ENCODE data around the gene MBP.

DNA sequence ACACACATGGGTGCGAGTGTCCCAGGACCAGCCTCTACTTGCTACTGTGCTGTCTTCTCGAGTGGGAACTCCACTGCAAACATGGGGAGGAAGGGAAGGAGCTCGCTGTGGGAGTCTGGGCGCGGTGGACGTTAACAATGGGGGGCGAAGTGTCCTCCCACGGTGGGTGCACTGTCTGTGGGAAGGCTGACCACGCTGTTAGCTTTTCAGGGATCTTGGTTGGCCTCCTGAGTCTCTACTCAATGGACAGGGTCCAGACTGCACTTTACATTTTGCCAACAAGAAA, 146.7 kb downstream of the MBP start:
- TF ChIP-seq RAD21 (CRISPR knock-in tag; IDR thresholded peaks at IDR 0.05) = no peak
- no peak for TF ChIP-seq ZNF274 (CRISPR knock-in tag; IDR thresholded peaks at IDR 0.05)
- no peak for TF ChIP-seq MAZ (IDR thresholded peaks at IDR 0.05; ENCODE audit: borderline replicate concordance, low read depth, low read length)
- no peak for TF ChIP-seq MAZ (CRISPR knock-in tag; IDR thresholded peaks at IDR 0.05; ENCODE audit: low read depth)
- TF ChIP-seq MXI1 (IDR thresholded peaks at IDR 0.05; ENCODE audit: borderline replicate concordance, low read depth, low read length) = no peak
- no peak for TF ChIP-seq PLRG1 (conservative IDR thresholded peaks at IDR 0.05)
- no peak for TF ChIP-seq PAWR (CRISPR knock-in tag; IDR thresholded peaks at IDR 0.05; ENCODE audit: borderline replicate concordance)

Measured in HepG2 (cell line).